ENCODE measurements around the gene PDE6G.

Gene PDE6G

DNA sequence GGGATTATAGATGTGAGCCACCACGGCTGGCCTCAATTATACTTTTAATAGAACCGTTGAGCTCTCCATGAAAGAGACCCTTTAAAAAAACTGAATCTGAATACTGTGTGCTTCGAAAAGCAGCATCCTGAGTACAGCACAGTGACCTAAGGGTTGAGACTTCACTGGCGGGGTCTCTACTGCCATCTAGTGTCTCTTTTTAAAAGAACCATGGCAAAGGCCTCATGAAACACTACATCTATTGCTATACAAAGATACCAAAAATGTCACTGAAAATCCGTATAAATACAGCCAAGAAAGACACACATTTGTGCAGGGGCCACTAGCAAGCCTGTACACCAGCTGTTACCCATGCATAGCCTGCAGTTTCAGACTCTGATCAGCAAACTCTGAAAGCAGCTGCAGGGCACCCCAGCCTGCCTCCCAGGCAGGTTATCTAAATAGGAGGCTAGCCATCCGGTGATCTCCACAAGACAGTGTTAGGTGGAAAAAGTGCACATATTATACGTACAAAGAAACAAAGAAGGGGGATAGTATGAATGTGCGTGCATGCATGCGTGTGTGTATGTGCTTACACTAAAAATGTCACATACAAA, 54.7 kb downstream of the PDE6G start:
- peaks cover 49 to 83% (median 62%) of the 10 kb centered on the region in 3 donors for H3K36me3 ChIP-seq
- H3K4me1 ChIP-seq = peaks cover 0 to 17% (median 9%) of the 10 kb centered on the region in 4 donors
- H3K9me3 ChIP-seq = no peaks in the 10 kb centered on the region
- intact Hi-C loops (cut with DNase I; ENCODE audit: low total_unique reads) = loop anchor here (5.0 kb wide), 2 partner anchors 84 to 349 kb away; no protein-coding TSS in a partner anchor
- peak; percentile 77 to 86 for TF ChIP-seq CTCF (IDR thresholded peaks at IDR 0.05)
- peak in 1 of 2 donors; percentile 30 for DNase-seq
- no peak overlapping the region for H3K27ac ChIP-seq
- H3K4me3 ChIP-seq = no peak overlapping the region
- H3K27me3 ChIP-seq = no peaks in the 10 kb centered on the region

All from tibial artery (tissue), 4 donors.